ENCODE data around the gene COQ7. TPM values are rescaled to one million over a fixed set of nuclear protein-coding genes. Genes with fewer than 3 reads are reported as not detected.

COQ7 gene
- total RNA-seq, 1 donor from 2014 or later: 26.2 TPM

- peak; percentile 81 for DNase-seq (ENCODE audit: low spot score)
Observed at GRCh38 chr16:19086322-19087199, 19.1 kb downstream of the COQ7 start.

GRCh38 chr16:19088341-19088916 is 21.0 kb downstream of the COQ7 start:
- DNase-seq (ENCODE audit: low spot score): no peak

- no peak for DNase-seq (ENCODE audit: low spot score)
Observed at GRCh38 chr16:19089410-19089955, 22.1 kb downstream of the COQ7 start.

GRCh38 chr16:19090916-19091315 is 23.5 kb downstream of the COQ7 start:
- no peak for DNase-seq (ENCODE audit: low spot score)

GRCh38 chr16:19092653-19093410 is 25.4 kb downstream of the COQ7 start:
- no peak for DNase-seq (ENCODE audit: low spot score)

GRCh38 chr16:19093631-19094541 is 26.5 kb downstream of the COQ7 start:
- DNase-seq (ENCODE audit: low spot score): no peak

- DNase-seq (ENCODE audit: low spot score): no peak
Observed at GRCh38 chr16:19094542-19095365, 27.3 kb downstream of the COQ7 start.

GRCh38 chr16:19095654-19096053 is 28.2 kb downstream of the COQ7 start:
- DNase-seq (ENCODE audit: low spot score): no peak

GRCh38 chr16:19098173-19098572 is 30.8 kb downstream of the COQ7 start:
- DNase-seq (ENCODE audit: low spot score): no peak

- no peak for DNase-seq (ENCODE audit: low spot score)
Observed at GRCh38 chr16:19102187-19102872, 34.9 kb downstream of the COQ7 start.

- DNase-seq (ENCODE audit: low spot score): no peak
Observed at GRCh38 chr16:19104607-19105006, 37.2 kb downstream of the COQ7 start.

GRCh38 chr16:19105131-19105530 is 37.7 kb downstream of the COQ7 start:
- DNase-seq (ENCODE audit: low spot score): no peak

GRCh38 chr16:19105891-19106624 is 38.6 kb downstream of the COQ7 start:
- no peak for DNase-seq (ENCODE audit: low spot score)

GRCh38 chr16:19106625-19107020 is 39.2 kb downstream of the COQ7 start:
- DNase-seq (ENCODE audit: low spot score): no peak

- no peak for DNase-seq (ENCODE audit: low spot score)
Observed at GRCh38 chr16:19108409-19109287, 41.2 kb downstream of the COQ7 start.

- DNase-seq (ENCODE audit: low spot score): no peak
Observed at GRCh38 chr16:19109288-19109664, 41.9 kb downstream of the COQ7 start.

- no peak for DNase-seq (ENCODE audit: low spot score)
Observed at GRCh38 chr16:19110537-19111360, 43.3 kb downstream of the COQ7 start.

Measured in mucosa of gallbladder (tissue), 1 donor.